G401 (cell line): ENCODE results near the gene FARS2. TPM values are rescaled to one million over a fixed set of nuclear protein-coding genes. Genes with fewer than 3 reads are reported as not detected.
A peak's percentile ranks its signal among the peaks of the same experiment; 100 is the strongest.

Experiments
- DNase-seq: peaks from one replicate; pipeline ENCODE4 v3.0.0-alpha.2; 2015; ENCODE audit warnings: low spot score
- in situ Hi-C: cut with HindIII; loops from 2 replicates; pipeline ENCODE4 v1.10.0; 2016; ENCODE audit warnings: low sequenced_read_pairs, mixed read lengths
- total RNA-seq: library from RNA; depleted of rRNA; stranded (reverse); fragments of >200 nt; shearing (Covaris generic); gene quantifications from 2 replicates; pipeline ENCODE4 v1.2.3, GENCODE V29; 2014

Gene FARS2
- total RNA-seq, 1 experiment from 2014 or later, result 17.7 TPM

GRCh38 chr6:5472571-5472970, 211.3 kb downstream of the FARS2 start:
- in situ Hi-C loops, result no loop called here
- DNase-seq, result no peak

- in situ Hi-C loops, result no loop called here
- DNase-seq, result no peak
Measured at GRCh38 chr6:5475779-5476178, 214.5 kb downstream of the FARS2 start.

GRCh38 chr6:5478380-5478779, 217.1 kb downstream of the FARS2 start:
- in situ Hi-C loops, result no loop called here
- no peak for DNase-seq

GRCh38 chr6:5481033-5481432, 219.7 kb downstream of the FARS2 start:
- in situ Hi-C loops, result no loop called here
- DNase-seq, result peak; percentile 48

GRCh38 chr6:5481750-5482149, 220.4 kb downstream of the FARS2 start:
- in situ Hi-C loops, result no loop called here
- DNase-seq, result no peak

GRCh38 chr6:5482619-5483018, 221.3 kb downstream of the FARS2 start:
- DNase-seq, result no peak

GRCh38 chr6:5484692-5485091, 223.4 kb downstream of the FARS2 start:
- no peak for DNase-seq
- in situ Hi-C loops, result no loop called here

More at GRCh38 chr6:5482619-5483018, 221.3 kb downstream of the FARS2 start:
- in situ Hi-C loops, result no loop called here

GRCh38 chr6:5486214-5486613, 224.9 kb downstream of the FARS2 start:
- in situ Hi-C loops, result no loop called here
- no peak for DNase-seq

- in situ Hi-C loops, result no loop called here
- no peak for DNase-seq
Measured at GRCh38 chr6:5490501-5491069, 229.3 kb downstream of the FARS2 start.

- DNase-seq, result no peak
- in situ Hi-C loops, result no loop called here
Measured at GRCh38 chr6:5492356-5492755, 231.0 kb downstream of the FARS2 start.

- in situ Hi-C loops, result no loop called here
- no peak for DNase-seq
Measured at GRCh38 chr6:5493806-5494205, 232.5 kb downstream of the FARS2 start.

- in situ Hi-C loops, result no loop called here
- no peak for DNase-seq
Measured at GRCh38 chr6:5497896-5498578, 236.7 kb downstream of the FARS2 start.

GRCh38 chr6:5498579-5498899, 237.2 kb downstream of the FARS2 start:
- DNase-seq, result no peak
- in situ Hi-C loops, result no loop called here

- in situ Hi-C loops, result no loop called here
- DNase-seq, result no peak
Measured at GRCh38 chr6:5499644-5500306, 238.5 kb downstream of the FARS2 start.

- DNase-seq, result no peak
- in situ Hi-C loops, result no loop called here
Measured at GRCh38 chr6:5501837-5502236, 240.5 kb downstream of the FARS2 start.

- no peak for DNase-seq
- in situ Hi-C loops, result no loop called here
Measured at GRCh38 chr6:5504078-5504477, 242.8 kb downstream of the FARS2 start.

GRCh38 chr6:5506149-5506548, 244.8 kb downstream of the FARS2 start:
- no peak for DNase-seq
- in situ Hi-C loops, result no loop called here

GRCh38 chr6:5506597-5506996, 245.3 kb downstream of the FARS2 start:
- DNase-seq, result no peak
- in situ Hi-C loops, result no loop called here

GRCh38 chr6:5507131-5507681, 245.9 kb downstream of the FARS2 start:
- no peak for DNase-seq
- in situ Hi-C loops, result no loop called here

- no peak for DNase-seq
- in situ Hi-C loops, result no loop called here
Measured at GRCh38 chr6:5509106-5509505, 247.8 kb downstream of the FARS2 start.
